Activated T-helper 1 cell treated with anti-CD3 and anti-CD28 coated beads, Interleukin-12 subunit alpha, Interleukin-12 subunit beta, Interleukin-2, Interleukin-4 antibody, amounts not matched to agents 30 ng/mL and 10 ng/mL and 1 ng/mL, durations not matched to agents 14 hours and 24 hours and 36 hours (primary cell): ENCODE data around the gene DDX1. TPM values are rescaled to one million over a fixed set of nuclear protein-coding genes. Genes with fewer than 3 reads are reported as not detected.
"Not testable (repeated sequence)": the region's sequence is repeated elsewhere in the genome, so short reads cannot be mapped to it uniquely, and the experiment has no call there.

Experiments
- DNase-seq: peaks from one replicate; pipeline ENCODE4 v3.0.0; 2021; ENCODE audit warnings: low spot score
- H3K27ac Mint-ChIP-seq: one replicate; pipeline ENCODE4 v1.8.0; 2021; ENCODE audit warnings: mild to moderate bottlenecking, mixed read lengths
- H3K27me3 Mint-ChIP-seq: one replicate; pipeline ENCODE4 v1.8.0; 2022; ENCODE audit warnings: mild to moderate bottlenecking, moderate library complexity, mixed read lengths; ENCODE audit not compliant: insufficient read depth
- H3K36me3 Mint-ChIP-seq: one replicate; pipeline ENCODE4 v1.8.0; 2021; ENCODE audit warnings: low read depth, mixed read lengths
- H3K4me1 Mint-ChIP-seq: one replicate; pipeline ENCODE4 v1.8.0; 2021; ENCODE audit warnings: low read depth, mixed read lengths
- H3K4me3 Mint-ChIP-seq: one replicate; pipeline ENCODE4 v1.8.0; 2021; ENCODE audit warnings: mild to moderate bottlenecking, moderate library complexity, mixed read lengths
- H3K9me3 Mint-ChIP-seq: one replicate; pipeline ENCODE4 v1.8.0; 2021; ENCODE audit warnings: mixed read lengths
- intact Hi-C: fragments of 100-400 bp; cut with micrococcal nuclease; formaldehyde crosslinking; loops from one replicate; pipeline ENCODE4 v1.15.1; 2024
- total RNA-seq: library from RNA; stranded (reverse); gene quantifications from 2 replicates; pipeline ENCODE4 v1.2.3, GENCODE V29; 2022

Gene DDX1
- total RNA-seq, 1 donor from 2014 or later, result 104 TPM

- Mint-ChIP-seq H3K9me3 (no peaks in the 10 kb centered on the region), H3K4me3 (no peak overlapping the region), H3K4me1 (no peaks in the 10 kb centered on the region), H3K27ac (no peak overlapping the region), H3K27me3 (no peaks in the 10 kb centered on the region), H3K36me3 (peaks cover 59% of the 10 kb centered on the region)
- no peak for DNase-seq
- intact Hi-C loops, result no loop called here
Observed at GRCh38 chr2:15606481-15607441, 15.1 kb downstream of the DDX1 start.

- Mint-ChIP-seq H3K27ac (no peak overlapping the region), H3K36me3 (peaks cover 52% of the 10 kb centered on the region)
Observed at GRCh38 chr2:15607709-15608391, 16.2 kb downstream of the DDX1 start.

GRCh38 chr2:15608392-15608761 lies 16.7 kb downstream of the DDX1 start:
- Mint-ChIP-seq H3K4me1 (no peaks in the 10 kb centered on the region), H3K27me3 (no peaks in the 10 kb centered on the region), H3K27ac (no peak overlapping the region), H3K36me3 (peaks cover 51% of the 10 kb centered on the region), H3K4me3 (no peak overlapping the region), H3K9me3 (no peaks in the 10 kb centered on the region)
- intact Hi-C loops, result no loop called here
- no peak for DNase-seq

More at GRCh38 chr2:15607709-15608391, 16.2 kb downstream of the DDX1 start:
- Mint-ChIP-seq H3K9me3 (no peaks in the 10 kb centered on the region), H3K4me1 (no peaks in the 10 kb centered on the region), H3K27me3 (no peaks in the 10 kb centered on the region), H3K4me3 (no peak overlapping the region)
- DNase-seq, result no peak
- intact Hi-C loops, result no loop called here

GRCh38 chr2:15609341-15610042 lies 17.8 kb downstream of the DDX1 start:
- H3K27me3 Mint-ChIP-seq, result no peaks in the 10 kb centered on the region
- H3K36me3 Mint-ChIP-seq, result peaks cover 50% of the 10 kb centered on the region
- no peak for DNase-seq
- no peak overlapping the region for H3K27ac Mint-ChIP-seq
- H3K4me3 Mint-ChIP-seq, result no peak overlapping the region
- intact Hi-C loops, result no loop called here
- H3K4me1 Mint-ChIP-seq, result no peaks in the 10 kb centered on the region
- H3K9me3 Mint-ChIP-seq, result no peaks in the 10 kb centered on the region

GRCh38 chr2:15610430-15610952 lies 18.8 kb downstream of the DDX1 start:
- no peaks in the 10 kb centered on the region for H3K9me3 Mint-ChIP-seq
- intact Hi-C loops, result no loop called here
- peaks cover 46% of the 10 kb centered on the region for H3K36me3 Mint-ChIP-seq

GRCh38 chr2:15612101-15612500 lies 20.4 kb downstream of the DDX1 start:
- H3K9me3 Mint-ChIP-seq, DNase-seq, H3K4me1 Mint-ChIP-seq, H3K27ac Mint-ChIP-seq, H3K27me3 Mint-ChIP-seq, intact Hi-C loops, H3K4me3 Mint-ChIP-seq: not testable (repeated sequence)
- H3K36me3 Mint-ChIP-seq, result peaks cover 39% of the 10 kb centered on the region

More at GRCh38 chr2:15610430-15610952, 18.8 kb downstream of the DDX1 start:
- no peak overlapping the region for H3K27ac Mint-ChIP-seq
- DNase-seq, result no peak
- peaks cover 6% of the 10 kb centered on the region for H3K4me1 Mint-ChIP-seq
- no peak overlapping the region for H3K4me3 Mint-ChIP-seq
- H3K27me3 Mint-ChIP-seq, result no peaks in the 10 kb centered on the region

- DNase-seq, result no peak
- Mint-ChIP-seq H3K27me3 (no peaks in the 10 kb centered on the region), H3K27ac (no peak overlapping the region), H3K9me3 (no peaks in the 10 kb centered on the region), H3K36me3 (peaks cover 27% of the 10 kb centered on the region), H3K4me3 (no peak overlapping the region), H3K4me1 (peaks cover 7% of the 10 kb centered on the region)
- intact Hi-C loops, result no loop called here
Observed at GRCh38 chr2:15613736-15614429, 22.2 kb downstream of the DDX1 start.

GRCh38 chr2:15614545-15615300 lies 23.1 kb downstream of the DDX1 start:
- DNase-seq, result no peak
- H3K27me3 Mint-ChIP-seq, result no peaks in the 10 kb centered on the region
- intact Hi-C loops, result no loop called here
- H3K36me3 Mint-ChIP-seq, result peaks cover 26% of the 10 kb centered on the region
- H3K27ac Mint-ChIP-seq, result peak overlapping the region; percentile 16
- H3K9me3 Mint-ChIP-seq, result no peaks in the 10 kb centered on the region
- no peak overlapping the region for H3K4me3 Mint-ChIP-seq
- peaks cover 7% of the 10 kb centered on the region for H3K4me1 Mint-ChIP-seq

GRCh38 chr2:15615301-15615920 lies 23.7 kb downstream of the DDX1 start:
- DNase-seq, result no peak
- no peaks in the 10 kb centered on the region for H3K27me3 Mint-ChIP-seq
- H3K36me3 Mint-ChIP-seq, result peaks cover 20% of the 10 kb centered on the region
- peaks cover 7% of the 10 kb centered on the region for H3K4me1 Mint-ChIP-seq
- intact Hi-C loops, result no loop called here
- H3K4me3 Mint-ChIP-seq, result no peak overlapping the region
- H3K27ac Mint-ChIP-seq, result peak overlapping the region; percentile 16
- no peaks in the 10 kb centered on the region for H3K9me3 Mint-ChIP-seq

GRCh38 chr2:15616429-15616828 lies 24.8 kb downstream of the DDX1 start:
- DNase-seq, result no peak
- no peaks in the 10 kb centered on the region for H3K27me3 Mint-ChIP-seq
- H3K4me3 Mint-ChIP-seq, result no peak overlapping the region
- peaks cover 7% of the 10 kb centered on the region for H3K4me1 Mint-ChIP-seq
- no peak overlapping the region for H3K27ac Mint-ChIP-seq
- H3K9me3 Mint-ChIP-seq, result no peaks in the 10 kb centered on the region
- intact Hi-C loops, result no loop called here
- peaks cover 21% of the 10 kb centered on the region for H3K36me3 Mint-ChIP-seq

GRCh38 chr2:15616850-15617777 lies 25.4 kb downstream of the DDX1 start:
- intact Hi-C loops, result no loop called here
- H3K27ac Mint-ChIP-seq, result no peak overlapping the region
- H3K4me1 Mint-ChIP-seq, result peaks cover 7% of the 10 kb centered on the region
- H3K36me3 Mint-ChIP-seq, result peaks cover 26% of the 10 kb centered on the region
- no peaks in the 10 kb centered on the region for H3K9me3 Mint-ChIP-seq
- no peak for DNase-seq
- no peak overlapping the region for H3K4me3 Mint-ChIP-seq
- H3K27me3 Mint-ChIP-seq, result no peaks in the 10 kb centered on the region
